OCI-LY7 (cell line): ENCODE data around the gene MLPH. TPM values are rescaled to one million over a fixed set of nuclear protein-coding genes. Genes with fewer than 3 reads are reported as not detected.

ENCODE experiments used
- BruUV-seq: library from RNA; stranded (reverse); fragments of 400-500 nt; replicated peaks from 2 replicates; lab custom pipeline; 2021; lab: Mats Ljungman, UMichigan
- CTCF ChIA-PET: fragments of 300-600 bp; sonication (Branson Sonifier 250); formaldehyde crosslinking; loops from one replicate; lab custom pipeline; 2022; ENCODE audit warnings: antibody characterized with exemption; ENCODE audit not compliant: unreplicated experiment; lab: Charles Lee
- POLR2A ChIA-PET: fragments of 300-600 bp; sonication (Branson Sonifier 250); formaldehyde crosslinking; loops from one replicate; lab custom pipeline; 2022; ENCODE audit warnings: antibody characterized with exemption; lab: Charles Lee
- DNase-seq: peaks from one replicate; pipeline ENCODE4 v3.0.0-alpha.2; 2015; ENCODE audit warnings: low spot score
- H2AFZ ChIP-seq: fragments of 200-600 bp; sonication (generic), shearing (Covaris generic); 2 replicates; pipeline ENCODE4 v1.6.1; 2014; ENCODE audit warnings: mild to moderate bottlenecking, antibody characterized with exemption, low read length, moderate library complexity
- H3K27ac ChIP-seq: fragments of 200-600 bp; sonication (generic); 2 replicates; pipeline ENCODE4 v1.5.1; 2014; ENCODE audit warnings: mixed run types, low read depth, mild to moderate bottlenecking, moderate library complexity, low read length, inconsistent platforms; ENCODE audit not compliant: poor library complexity, severe bottlenecking
- H3K36me3 ChIP-seq: fragments of 200-600 bp; sonication (generic); 2 replicates; pipeline ENCODE4 v1.6.1; 2014; ENCODE audit warnings: mild to moderate bottlenecking, antibody characterized with exemption, low read length, moderate library complexity, mixed read lengths; ENCODE audit not compliant: insufficient read depth
- H3K4me1 ChIP-seq: fragments of 200-600 bp; sonication (generic); 2 replicates; pipeline ENCODE4 v1.5.1; 2014; ENCODE audit warnings: mild to moderate bottlenecking, low read length; ENCODE audit not compliant: insufficient read depth, poor library complexity, severe bottlenecking
- H3K4me2 ChIP-seq: fragments of 200-600 bp; sonication (generic); 2 replicates; pipeline ENCODE4 v1.6.1; 2014; ENCODE audit warnings: mild to moderate bottlenecking, low read length
- H3K4me3 ChIP-seq: fragments of 200-600 bp; sonication (generic); 2 replicates; pipeline ENCODE4 v1.5.1; 2014; ENCODE audit warnings: mild to moderate bottlenecking, low read depth, low read length; ENCODE audit not compliant: poor library complexity, severe bottlenecking
- H3K79me2 ChIP-seq: fragments of 200-600 bp; sonication (generic); 2 replicates; pipeline ENCODE4 v1.6.1; 2016; ENCODE audit warnings: low read depth, mild to moderate bottlenecking, low read length, moderate library complexity, mixed read lengths; ENCODE audit not compliant: insufficient read depth
- H3K9me2 ChIP-seq: fragments of 200-600 bp; sonication (generic); 2 replicates; pipeline ENCODE4 v1.6.1; 2016; ENCODE audit warnings: mild to moderate bottlenecking, low read length, mixed read lengths; ENCODE audit not compliant: insufficient read depth
- H3K9me3 ChIP-seq: fragments of 200-600 bp; sonication (generic); 2 replicates; pipeline ENCODE4 v1.6.1; 2014; ENCODE audit warnings: mild to moderate bottlenecking, mixed run types, low read length, mixed read lengths
- H4K20me1 ChIP-seq: fragments of 200-600 bp; sonication (generic); 2 replicates; pipeline ENCODE4 v1.6.1; 2014; ENCODE audit warnings: mild to moderate bottlenecking, antibody characterized with exemption, low read length, moderate library complexity, mixed read lengths; ENCODE audit not compliant: insufficient read depth
- CTCF ChIP-seq: fragments of 200-600 bp; sonication (generic); conservative IDR thresholded peaks from 2 replicates; pipeline ENCODE4 v1.5.1; 2014; ENCODE audit warnings: mild to moderate bottlenecking, antibody characterized with exemption, low read length, moderate library complexity, mixed read lengths
- EZH2phosphoT487 ChIP-seq: fragments of 200-600 bp; sonication (generic); IDR thresholded peaks from 2 replicates; pipeline ENCODE4 v1.6.1; 2018; ENCODE audit warnings: low read depth, borderline replicate concordance, mild to moderate bottlenecking, mixed run types, antibody characterized with exemption, low read length, moderate library complexity, mixed read lengths
- intact Hi-C: fragments of 100-400 bp; cut with micrococcal nuclease; formaldehyde crosslinking; loops from one replicate; pipeline ENCODE4 v1.10.0; 2022; ENCODE audit not compliant: unreplicated experiment
- total RNA-seq, 2 experiments: library from RNA; depleted of rRNA in 1 of 2; stranded (reverse); fragments of >200 nt in 1 of 2; shearing (Covaris generic) in 1 of 2; gene quantifications; 2 replicates each; pipeline ENCODE4 v1.2.3, GENCODE V29; 2014 to 2022

Gene MLPH
- total RNA-seq, 2 experiments from 2014 or later, result not detected

GRCh38 chr2:237534380-237534779 is 47.3 kb downstream of the MLPH start:
- intact Hi-C loops, result no loop called here
- Histone ChIP-seq H3K27ac (no peak overlapping the region), H3K79me2 (no peaks in the 10 kb centered on the region), H2AFZ (no peak overlapping the region), H3K9me3 (no peaks in the 10 kb centered on the region), H3K36me3 (no peaks in the 10 kb centered on the region), H4K20me1 (no peaks in the 10 kb centered on the region), H3K4me2 (no peak overlapping the region), H3K4me1 (peaks cover 18% of the 10 kb centered on the region), H3K4me3 (no peak overlapping the region), H3K9me2 (no peaks in the 10 kb centered on the region)
- TF ChIP-seq EZH2phosphoT487 (no peak), CTCF (no peak)
- BruUV-seq, result no TSS peak
- CTCF ChIA-PET, result no interaction called here
- no peak for DNase-seq
- POLR2A ChIA-PET, result interaction anchor here (0.6 kb wide), 1 partner anchor 231 kb away, joined by 5 read pairs; no protein-coding TSS in a partner anchor

GRCh38 chr2:237535385-237536082 is 48.5 kb downstream of the MLPH start:
- Histone ChIP-seq H3K4me2 (no peak overlapping the region), H3K27ac (no peak overlapping the region), H3K9me3 (no peaks in the 10 kb centered on the region), H3K4me3 (no peak overlapping the region), H2AFZ (no peak overlapping the region), H4K20me1 (no peaks in the 10 kb centered on the region), H3K79me2 (no peaks in the 10 kb centered on the region), H3K36me3 (no peaks in the 10 kb centered on the region), H3K4me1 (peaks cover 7% of the 10 kb centered on the region), H3K9me2 (no peaks in the 10 kb centered on the region)
- intact Hi-C loops, result no loop called here
- CTCF ChIA-PET, result no interaction called here
- TF ChIP-seq EZH2phosphoT487, result no peak
- no peak for TF ChIP-seq CTCF
- BruUV-seq, result no TSS peak
- POLR2A ChIA-PET, result interaction anchor here (0.5 kb wide), 1 partner anchor 23 kb away, joined by 3 read pairs; no protein-coding TSS in a partner anchor
- DNase-seq, result no peak

- Histone ChIP-seq H4K20me1 (no peaks in the 10 kb centered on the region), H3K36me3 (no peaks in the 10 kb centered on the region), H3K79me2 (no peaks in the 10 kb centered on the region), H3K27ac (no peak overlapping the region), H2AFZ (no peak overlapping the region), H3K9me2 (no peaks in the 10 kb centered on the region), H3K4me3 (no peak overlapping the region), H3K4me1 (peaks cover 5% of the 10 kb centered on the region), H3K9me3 (no peaks in the 10 kb centered on the region), H3K4me2 (no peak overlapping the region)
- intact Hi-C loops, result no loop called here
- BruUV-seq, result no TSS peak
- no peak for DNase-seq
- POLR2A ChIA-PET, result no interaction called here
- CTCF ChIA-PET, result no interaction called here
- TF ChIP-seq EZH2phosphoT487 (no peak), CTCF (no peak)
Observed at GRCh38 chr2:237536083-237536415, 49.0 kb downstream of the MLPH start.
